ENCODE measurements around the gene DGKD.

Gene DGKD

DNA sequence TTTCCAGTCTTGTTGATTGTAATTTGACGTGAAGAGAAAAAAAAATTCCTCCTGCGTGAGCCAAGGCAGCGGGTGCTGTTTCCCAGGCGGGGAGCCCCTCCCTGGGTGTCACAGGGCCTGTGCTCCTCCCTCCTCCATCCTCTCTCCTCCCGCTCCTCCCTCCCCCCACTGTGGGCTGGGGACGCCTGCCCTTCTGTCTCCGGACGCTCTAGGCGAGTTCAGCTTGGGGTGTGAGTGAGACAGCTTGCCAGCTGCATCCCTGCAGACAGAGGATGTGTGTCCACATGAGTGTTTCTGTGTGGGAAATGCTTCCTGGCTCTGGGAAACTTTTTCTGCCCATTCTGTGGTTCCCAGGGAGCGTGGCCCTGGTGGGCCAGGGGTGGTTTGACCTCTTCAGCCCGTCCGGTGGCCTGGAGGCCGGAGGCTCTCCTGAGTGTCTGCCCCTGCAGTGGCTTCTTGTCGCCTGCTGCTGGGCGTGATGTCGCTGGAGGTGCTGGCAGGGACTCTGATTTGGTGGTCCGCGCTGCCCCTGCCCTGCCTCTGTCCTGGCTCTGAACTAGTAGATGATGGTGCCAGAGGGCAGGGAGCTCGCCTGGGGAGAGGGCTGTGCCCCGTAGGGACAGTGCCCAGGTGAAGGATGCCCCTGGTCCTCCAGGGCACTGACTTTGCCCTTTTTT, 115.9 kb downstream of the DGKD start:
- Histone ChIP-seq H3K27me3 (ENCODE audit: insufficient read depth, low read depth) (no peaks in the 10 kb centered on the region), H4K20me1 (ENCODE audit: insufficient read depth) (no peaks in the 10 kb centered on the region), H3K4me2 (no peak overlapping the region), H3K9ac (no peak overlapping the region), H3K4me3 (IDR thresholded peaks at IDR 0.05; ENCODE audit: insufficient read depth, low read depth, low read length) (no peak overlapping the region), H3K36me3 (ENCODE audit: insufficient read depth) (no peaks in the 10 kb centered on the region), H3K4me1 (ENCODE audit: low read depth, poor library complexity, severe bottlenecking) (no peaks in the 10 kb centered on the region), H3K79me2 (ENCODE audit: insufficient read depth, low read depth) (no peaks in the 10 kb centered on the region), H2AFZ (ENCODE audit: low read depth) (no peak overlapping the region), H3K27ac (no peak overlapping the region)
- TF ChIP-seq, protein P1, sequence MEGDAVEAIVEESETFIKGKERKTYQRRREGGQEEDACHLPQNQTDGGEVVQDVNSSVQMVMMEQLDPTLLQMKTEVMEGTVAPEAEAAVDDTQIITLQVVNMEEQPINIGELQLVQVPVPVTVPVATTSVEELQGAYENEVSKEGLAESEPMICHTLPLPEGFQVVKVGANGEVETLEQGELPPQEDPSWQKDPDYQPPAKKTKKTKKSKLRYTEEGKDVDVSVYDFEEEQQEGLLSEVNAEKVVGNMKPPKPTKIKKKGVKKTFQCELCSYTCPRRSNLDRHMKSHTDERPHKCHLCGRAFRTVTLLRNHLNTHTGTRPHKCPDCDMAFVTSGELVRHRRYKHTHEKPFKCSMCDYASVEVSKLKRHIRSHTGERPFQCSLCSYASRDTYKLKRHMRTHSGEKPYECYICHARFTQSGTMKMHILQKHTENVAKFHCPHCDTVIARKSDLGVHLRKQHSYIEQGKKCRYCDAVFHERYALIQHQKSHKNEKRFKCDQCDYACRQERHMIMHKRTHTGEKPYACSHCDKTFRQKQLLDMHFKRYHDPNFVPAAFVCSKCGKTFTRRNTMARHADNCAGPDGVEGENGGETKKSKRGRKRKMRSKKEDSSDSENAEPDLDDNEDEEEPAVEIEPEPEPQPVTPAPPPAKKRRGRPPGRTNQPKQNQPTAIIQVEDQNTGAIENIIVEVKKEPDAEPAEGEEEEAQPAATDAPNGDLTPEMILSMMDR (conservative IDR thresholded peaks at IDR 0.05; ENCODE audit: low read depth, low read length) = no peak

DNA sequence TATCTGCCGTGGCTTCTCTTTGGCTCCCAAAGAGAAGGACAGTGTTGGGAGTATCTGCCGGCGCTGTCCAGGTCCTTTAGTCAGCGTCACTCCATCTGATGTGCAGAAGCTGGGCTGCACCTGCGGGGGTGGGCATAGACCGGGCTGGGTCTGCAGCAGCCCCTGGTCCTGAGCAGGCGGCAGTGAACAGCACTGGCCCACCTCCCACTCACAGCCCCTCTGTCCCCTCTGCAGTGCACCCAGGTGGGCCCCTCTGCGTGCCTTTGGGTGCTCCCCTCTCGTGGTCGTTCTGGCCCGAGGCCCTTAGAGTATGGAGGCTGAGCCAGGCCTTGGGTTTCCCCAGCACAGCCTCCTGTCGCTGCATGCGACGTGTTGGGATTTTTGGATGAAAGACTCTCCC, 116.5 kb downstream of the DGKD start:
- no peaks in the 10 kb centered on the region for H4K20me1 ChIP-seq (ENCODE audit: insufficient read depth)

DNA sequence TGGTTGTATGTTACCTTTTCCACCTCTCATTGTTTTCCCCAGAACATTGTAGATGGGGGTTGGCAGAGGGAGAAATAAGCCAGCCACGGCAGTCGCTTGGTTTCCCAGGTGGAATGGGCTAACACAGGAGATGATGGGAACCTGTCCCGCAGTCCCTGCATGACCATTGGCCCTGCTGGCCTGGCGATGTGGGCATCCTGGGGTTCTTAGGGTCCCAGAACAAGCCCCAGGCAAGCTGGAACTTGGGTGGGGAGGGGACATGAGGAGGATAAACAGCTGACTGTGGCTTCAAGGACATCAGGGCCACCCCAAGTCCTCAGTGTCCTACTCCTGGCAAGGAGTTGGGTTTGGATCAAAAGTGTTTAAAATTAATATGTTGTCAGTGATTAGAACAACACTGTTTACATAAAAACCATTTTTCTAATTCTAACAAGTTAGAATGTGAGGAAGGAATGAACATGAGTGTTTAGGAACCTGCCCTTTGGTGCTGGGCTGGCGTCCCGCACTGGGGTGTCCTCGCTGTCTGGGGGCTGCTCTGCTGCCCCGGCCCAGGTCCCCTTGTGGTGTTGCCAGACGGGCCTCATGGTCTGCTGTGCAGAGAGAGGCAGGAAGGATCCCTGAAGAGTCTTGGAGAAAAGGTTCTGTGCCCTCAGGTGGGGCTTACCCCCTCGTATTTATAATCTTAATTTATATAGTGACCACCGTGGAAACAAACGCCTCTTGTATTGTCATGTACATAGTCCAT, 117.2 kb downstream of the DGKD start:
- no peaks in the 10 kb centered on the region for H3K79me2 ChIP-seq (ENCODE audit: insufficient read depth, low read depth)
- no peak overlapping the region for H2AFZ ChIP-seq (ENCODE audit: low read depth)
- H4K20me1 ChIP-seq (ENCODE audit: insufficient read depth) = no peaks in the 10 kb centered on the region
- no peaks in the 10 kb centered on the region for H3K4me1 ChIP-seq (ENCODE audit: low read depth, poor library complexity, severe bottlenecking)
- no peak overlapping the region for H3K4me3 ChIP-seq (IDR thresholded peaks at IDR 0.05; ENCODE audit: insufficient read depth, low read depth, low read length)
- H3K27ac ChIP-seq = no peak overlapping the region
- H3K36me3 ChIP-seq (ENCODE audit: insufficient read depth) = no peaks in the 10 kb centered on the region
- no peaks in the 10 kb centered on the region for H3K27me3 ChIP-seq (ENCODE audit: insufficient read depth, low read depth)
- TF ChIP-seq, protein P1 (conservative IDR thresholded peaks at IDR 0.05; ENCODE audit: low read depth, low read length) = no peak
- H3K4me2 ChIP-seq = no peak overlapping the region
- H3K9ac ChIP-seq = no peak overlapping the region

More for the DNA sequence above, 116.5 kb downstream of the DGKD start:
- no peak overlapping the region for H3K4me3 ChIP-seq (IDR thresholded peaks at IDR 0.05; ENCODE audit: insufficient read depth, low read depth, low read length)
- TF ChIP-seq, protein P1 (conservative IDR thresholded peaks at IDR 0.05; ENCODE audit: low read depth, low read length) = no peak
- no peak overlapping the region for H3K27ac ChIP-seq
- no peak overlapping the region for H3K4me2 ChIP-seq
- no peaks in the 10 kb centered on the region for H3K4me1 ChIP-seq (ENCODE audit: low read depth, poor library complexity, severe bottlenecking)
- H3K9ac ChIP-seq = no peak overlapping the region
- no peaks in the 10 kb centered on the region for H3K79me2 ChIP-seq (ENCODE audit: insufficient read depth, low read depth)
- H2AFZ ChIP-seq (ENCODE audit: low read depth) = no peak overlapping the region
- no peaks in the 10 kb centered on the region for H3K27me3 ChIP-seq (ENCODE audit: insufficient read depth, low read depth)
- no peaks in the 10 kb centered on the region for H3K36me3 ChIP-seq (ENCODE audit: insufficient read depth)

DNA sequence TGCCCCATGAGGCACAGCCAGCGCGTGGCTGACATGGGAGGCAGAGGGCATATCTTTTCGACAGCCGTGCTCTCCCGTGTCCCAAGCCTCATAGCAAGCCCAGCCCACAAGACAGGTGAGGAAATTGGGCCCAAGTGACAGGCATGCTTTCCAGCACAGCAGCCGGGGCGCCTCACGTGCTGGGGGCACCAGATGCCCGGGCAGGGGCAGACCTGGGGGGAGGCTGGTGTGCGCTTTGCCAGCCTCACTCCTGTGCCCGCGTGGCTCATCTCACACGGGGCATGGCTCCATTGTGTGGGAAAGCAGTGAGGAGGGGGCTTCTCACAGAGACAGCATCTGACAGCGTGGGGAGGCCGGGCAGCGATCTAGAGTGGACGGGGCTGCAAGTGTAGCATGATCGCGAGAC, 119.1 kb downstream of the DGKD start:
- Histone ChIP-seq H3K79me2 (ENCODE audit: insufficient read depth, low read depth) (no peaks in the 10 kb centered on the region), H3K36me3 (ENCODE audit: insufficient read depth) (no peaks in the 10 kb centered on the region), H3K27me3 (ENCODE audit: insufficient read depth, low read depth) (no peaks in the 10 kb centered on the region), H3K4me1 (ENCODE audit: low read depth, poor library complexity, severe bottlenecking) (no peaks in the 10 kb centered on the region), H4K20me1 (ENCODE audit: insufficient read depth) (no peaks in the 10 kb centered on the region), H3K27ac (no peak overlapping the region), H3K9ac (no peak overlapping the region), H3K4me2 (no peak overlapping the region), H2AFZ (ENCODE audit: low read depth) (no peak overlapping the region), H3K4me3 (IDR thresholded peaks at IDR 0.05; ENCODE audit: insufficient read depth, low read depth, low read length) (no peak overlapping the region)
- TF ChIP-seq, protein P1 (conservative IDR thresholded peaks at IDR 0.05; ENCODE audit: low read depth, low read length) = no peak

Data from KMS-11 (cell line).